Peyer's patch (tissue), 4 donors: ENCODE results near the gene VAV3.

Source experiments
- CTCF ChIP-seq, 6 experiments: fragments of 450-650 bp in 4 of 6; fragments of 200-600 bp in 2 of 6; sonication (generic) in 1 of 6; IDR thresholded peaks; one replicate each; pipeline ENCODE4 v1.5.1; 2017 to 2019; ENCODE audit warnings: antibody characterized with exemption in 6 of 6, mild to moderate bottlenecking in 3 of 6, moderate library complexity in 1 of 6
- POLR2A ChIP-seq, 2 donors: fragments of 450-650 bp; IDR thresholded peaks; one replicate each; pipeline ENCODE4 v1.5.1; 2017; ENCODE audit warnings: antibody characterized with exemption in 2 of 2, mild to moderate bottlenecking in 2 of 2, moderate library complexity in 2 of 2

GRCh38 chr1:107930292-107930691 lies 34.7 kb downstream of the VAV3 start:
- no peak for TF ChIP-seq CTCF (IDR thresholded peaks at IDR 0.05)
- TF ChIP-seq POLR2A (IDR thresholded peaks at IDR 0.05): no peak
